GM21723 (cell line): ENCODE measurements around the gene PGM2L1.
"Not testable (repeated sequence)": the region's sequence is repeated elsewhere in the genome, so short reads cannot be mapped to it uniquely, and the experiment has no call there.

Experiments used
- ATAC-seq: cut with Tn5 transposase; IDR thresholded peaks from one replicate; pipeline ENCODE4 v1.9.1; 2021; ENCODE audit warnings: mild to moderate bottlenecking, moderate library complexity; ENCODE audit not compliant: unreplicated experiment

The PGM2L1 gene

DNA sequence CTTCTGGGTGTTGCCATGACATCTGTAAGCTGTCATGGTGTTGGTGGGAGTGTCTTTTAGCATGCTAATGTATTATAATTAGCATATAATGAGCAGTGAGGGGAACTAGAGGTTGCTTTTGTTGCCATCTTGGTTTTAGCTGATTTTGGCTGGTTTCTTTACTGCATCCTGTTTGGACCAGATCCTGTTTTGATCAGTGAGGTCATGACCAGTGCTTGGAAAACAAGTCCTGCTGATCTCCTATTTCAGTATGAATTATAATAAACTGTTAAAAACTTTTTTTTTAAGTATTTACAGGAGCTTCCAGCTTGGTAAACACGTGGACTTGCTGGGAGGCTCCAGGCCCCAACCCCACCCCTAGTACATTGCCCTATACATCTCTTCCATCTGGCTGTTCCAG, 56.3 kb downstream of the PGM2L1 start:
- no peak for ATAC-seq

GRCh38 chr11:74339619-74340018, 58.6 kb downstream of the PGM2L1 start:
- ATAC-seq = no peak

DNA sequence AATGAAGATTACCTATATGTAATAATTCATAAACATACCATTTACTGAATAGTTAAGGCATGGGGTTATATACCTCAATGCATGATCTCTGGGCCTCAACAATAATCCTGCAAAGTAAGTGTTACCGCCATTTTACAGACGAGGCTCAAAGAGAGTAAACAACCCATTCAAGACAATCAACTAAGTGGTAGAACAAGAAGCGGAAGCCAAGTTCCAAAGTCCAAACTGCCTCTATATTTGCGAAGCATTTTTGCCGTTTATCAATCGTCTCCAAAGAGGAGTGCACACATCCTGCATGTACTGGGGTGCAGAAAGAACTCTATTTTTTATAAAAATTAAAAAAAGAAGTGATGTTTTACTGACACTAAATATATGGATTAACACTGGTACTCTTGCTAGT, 59.3 kb downstream of the PGM2L1 start:
- ATAC-seq = no peak

DNA sequence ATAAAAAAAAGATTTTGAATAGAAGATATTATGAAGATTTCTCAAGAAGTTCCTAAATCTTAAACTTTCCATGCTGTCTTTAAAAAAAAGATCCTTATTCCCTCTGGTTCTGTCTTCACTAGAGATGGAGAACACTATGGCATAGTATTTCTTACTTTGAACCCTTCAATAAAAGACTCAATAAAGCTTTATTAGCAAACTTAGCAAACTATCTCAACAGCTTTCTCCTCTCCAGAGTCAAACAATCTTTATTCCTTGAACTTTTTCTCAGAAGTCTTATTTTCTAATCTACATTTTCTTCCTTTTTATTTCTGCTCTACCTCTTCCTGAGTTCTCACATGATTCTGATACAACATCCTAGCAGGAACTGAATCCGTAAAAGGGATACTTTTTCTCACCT, 65.0 kb downstream of the PGM2L1 start:
- ATAC-seq = no peak

DNA sequence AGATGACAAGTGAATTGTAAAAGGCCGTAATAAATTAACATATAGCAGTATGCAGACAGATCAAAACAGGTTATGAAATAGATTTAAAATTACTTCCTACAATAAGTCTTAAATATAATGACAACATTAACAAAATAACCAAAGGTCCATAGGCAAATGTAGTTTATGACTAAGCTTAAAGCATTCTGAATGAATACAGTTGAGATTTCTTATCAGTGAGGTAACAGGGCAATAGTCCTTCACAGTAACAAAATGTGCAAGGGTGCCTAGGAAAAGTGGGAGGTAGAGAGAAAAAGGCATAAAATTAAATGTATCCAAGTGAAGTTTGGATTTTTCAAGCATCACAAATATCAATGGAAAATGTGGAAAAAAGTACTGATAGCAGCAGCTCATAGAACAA, 65.9 kb downstream of the PGM2L1 start:
- no peak for ATAC-seq

- ATAC-seq = not testable (repeated sequence)
Measured at GRCh38 chr11:74331000-74331399, 67.2 kb downstream of the PGM2L1 start.

GRCh38 chr11:74330075-74330858, 68.0 kb downstream of the PGM2L1 start:
- ATAC-seq = no peak

DNA sequence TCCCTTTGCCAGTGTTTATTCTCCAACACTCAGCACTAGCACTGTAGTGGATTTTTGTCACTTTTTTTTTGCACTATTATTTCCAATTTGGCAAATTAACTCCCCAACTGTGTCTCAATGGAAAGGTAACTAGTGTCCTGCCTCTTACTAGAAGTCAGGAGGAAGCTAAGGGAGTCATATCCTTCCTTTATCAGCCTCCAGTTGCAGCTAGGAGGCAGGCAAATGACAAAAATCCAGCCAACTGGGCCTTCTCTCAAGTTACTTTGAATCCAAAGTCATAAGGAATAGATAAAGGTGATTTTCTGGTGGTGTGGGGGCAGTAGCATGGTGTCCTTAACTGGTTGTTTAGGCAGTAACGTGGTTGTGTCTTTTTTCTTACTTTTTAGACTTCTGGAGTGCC, 71.2 kb downstream of the PGM2L1 start:
- ATAC-seq = no peak

- ATAC-seq = no peak
Measured at GRCh38 chr11:74326665-74327064, 71.6 kb downstream of the PGM2L1 start.

GRCh38 chr11:74325649-74326645, 72.3 kb downstream of the PGM2L1 start:
- ATAC-seq = no peak

GRCh38 chr11:74322667-74323066, 75.6 kb downstream of the PGM2L1 start:
- ATAC-seq = no peak

DNA sequence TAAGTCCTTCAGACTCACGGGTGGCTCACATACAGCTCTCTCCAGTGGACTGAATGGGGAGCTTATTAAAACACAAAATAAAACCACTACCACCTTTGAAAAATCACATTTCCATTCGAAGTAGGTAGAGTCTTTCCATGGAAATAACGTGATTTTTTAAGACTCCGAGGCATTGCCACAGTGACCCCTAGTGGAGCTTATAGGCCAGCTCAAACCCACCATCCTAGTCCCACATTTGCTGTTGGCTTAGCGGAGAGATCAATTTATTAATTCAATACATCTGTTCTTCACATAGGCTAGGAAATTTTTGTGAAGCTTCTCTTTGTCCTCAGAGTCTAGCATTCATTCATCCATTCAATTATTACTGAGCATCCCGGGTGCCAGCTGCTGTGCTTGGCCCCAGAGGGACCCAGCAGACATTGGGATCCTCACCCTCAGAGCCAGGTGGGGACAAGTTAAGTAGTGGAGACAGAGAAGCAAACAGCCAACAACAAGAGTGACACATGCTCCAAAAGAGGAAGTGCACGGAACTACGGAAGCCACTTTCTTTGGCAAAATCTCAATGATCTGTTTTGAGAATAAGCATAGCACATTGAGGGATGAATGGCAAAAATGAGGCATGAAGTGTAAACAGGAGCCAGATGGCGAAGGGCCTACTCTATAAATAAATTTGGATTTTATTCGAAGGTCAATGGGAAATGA, 76.6 kb downstream of the PGM2L1 start:
- ATAC-seq = no peak

DNA sequence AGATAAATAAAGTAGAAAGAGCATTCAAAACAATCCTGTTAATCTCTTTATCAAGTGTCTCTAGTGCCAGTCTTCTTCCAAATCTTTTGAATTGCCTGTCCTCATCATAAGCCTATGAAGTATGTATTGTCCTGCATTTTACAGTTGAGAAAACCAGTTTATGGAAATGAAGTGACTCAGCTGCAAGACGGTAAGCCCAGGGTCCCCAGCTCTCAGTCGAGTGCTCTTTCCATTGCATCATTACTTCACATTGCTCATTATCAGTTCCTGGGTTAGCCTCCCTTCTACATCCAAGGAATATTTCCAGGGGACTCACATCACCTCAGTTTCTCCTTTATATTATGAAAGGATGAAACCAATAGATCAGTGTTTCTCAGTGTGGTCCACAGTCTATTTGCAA, 77.7 kb downstream of the PGM2L1 start:
- no peak for ATAC-seq

DNA sequence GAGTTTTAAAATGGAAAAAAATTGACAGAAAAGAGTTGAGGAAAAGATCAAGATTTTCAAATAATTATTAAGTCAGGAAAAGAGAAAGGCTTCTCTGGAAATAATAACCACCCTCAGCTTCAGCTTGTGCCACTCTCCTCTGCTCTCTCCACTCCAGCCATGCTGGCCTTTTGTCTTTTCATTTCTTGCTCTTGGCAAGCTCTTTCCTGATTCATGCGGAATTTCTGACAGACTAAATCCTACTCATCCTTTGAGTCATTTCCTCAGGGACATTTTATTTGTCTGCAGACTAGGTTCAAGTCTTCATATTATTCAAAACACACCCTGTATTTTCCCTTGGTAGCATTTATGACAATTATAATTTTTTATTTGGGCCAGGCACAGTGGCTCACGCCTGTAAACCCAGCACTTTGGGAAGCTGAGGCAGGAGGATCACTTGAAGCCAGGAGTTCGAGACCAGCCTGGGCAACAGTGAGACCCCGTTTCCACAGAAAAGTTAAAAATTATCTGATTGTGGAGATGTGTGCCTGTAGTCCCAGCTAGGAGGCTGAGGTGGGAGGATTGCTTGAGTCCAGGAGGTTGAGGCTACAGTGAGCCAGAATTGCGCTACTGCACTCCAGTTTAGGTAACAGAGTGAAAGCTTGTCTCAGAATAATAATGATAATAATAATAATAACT, 79.0 kb downstream of the PGM2L1 start:
- ATAC-seq = no peak

DNA sequence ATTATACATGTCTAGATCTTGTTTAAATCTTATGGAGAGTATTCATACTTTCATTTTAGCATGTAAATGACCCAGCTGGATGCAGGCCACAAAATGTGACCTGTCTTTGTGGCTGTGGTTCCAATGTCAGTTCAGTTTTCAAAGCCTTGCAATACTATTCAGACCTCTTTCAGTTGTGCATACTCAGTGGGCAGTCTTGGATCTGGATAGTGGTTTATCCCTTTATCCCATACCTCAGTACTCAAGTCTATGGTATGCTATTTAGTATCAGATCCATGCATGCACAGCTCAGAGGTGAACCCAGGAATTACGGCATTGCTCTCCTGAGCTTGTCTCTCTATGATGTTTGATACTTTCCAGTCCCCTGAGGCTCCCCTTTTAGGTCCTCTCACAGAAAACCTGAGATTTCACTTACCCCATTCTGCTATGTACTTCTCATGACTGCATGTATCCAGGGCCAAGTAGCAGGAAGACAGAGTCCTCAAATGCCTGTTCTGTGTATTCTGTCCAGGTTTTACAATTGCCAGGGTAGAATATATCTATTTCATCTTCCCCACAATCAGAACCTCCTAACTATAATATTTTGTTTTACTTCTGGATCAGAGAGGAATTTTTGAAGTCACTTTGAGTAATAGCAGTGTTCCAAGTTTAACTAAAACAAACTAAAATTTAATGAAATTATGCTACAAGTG, 79.8 kb downstream of the PGM2L1 start:
- ATAC-seq = no peak

GRCh38 chr11:74316772-74317505, 81.3 kb downstream of the PGM2L1 start:
- ATAC-seq = no peak

DNA sequence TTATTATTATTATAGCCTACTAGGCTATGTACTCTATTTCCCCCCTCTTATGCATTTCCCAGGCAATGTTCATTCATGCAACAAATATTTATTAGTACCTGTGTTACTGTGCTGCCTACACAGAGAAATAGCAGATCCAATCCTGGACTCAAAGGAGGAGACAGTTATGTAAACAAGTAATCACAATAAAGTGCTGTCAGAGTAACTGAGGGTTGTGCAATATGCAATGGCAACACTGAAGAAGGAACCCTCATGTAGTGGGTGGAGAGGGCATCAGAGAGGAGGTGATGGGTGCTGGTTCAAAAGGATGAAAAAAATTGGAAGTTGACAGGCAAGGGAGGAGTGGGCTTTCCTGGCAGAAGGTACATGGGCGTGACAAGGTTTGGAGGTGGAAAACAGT, 85.9 kb downstream of the PGM2L1 start:
- no peak for ATAC-seq

DNA sequence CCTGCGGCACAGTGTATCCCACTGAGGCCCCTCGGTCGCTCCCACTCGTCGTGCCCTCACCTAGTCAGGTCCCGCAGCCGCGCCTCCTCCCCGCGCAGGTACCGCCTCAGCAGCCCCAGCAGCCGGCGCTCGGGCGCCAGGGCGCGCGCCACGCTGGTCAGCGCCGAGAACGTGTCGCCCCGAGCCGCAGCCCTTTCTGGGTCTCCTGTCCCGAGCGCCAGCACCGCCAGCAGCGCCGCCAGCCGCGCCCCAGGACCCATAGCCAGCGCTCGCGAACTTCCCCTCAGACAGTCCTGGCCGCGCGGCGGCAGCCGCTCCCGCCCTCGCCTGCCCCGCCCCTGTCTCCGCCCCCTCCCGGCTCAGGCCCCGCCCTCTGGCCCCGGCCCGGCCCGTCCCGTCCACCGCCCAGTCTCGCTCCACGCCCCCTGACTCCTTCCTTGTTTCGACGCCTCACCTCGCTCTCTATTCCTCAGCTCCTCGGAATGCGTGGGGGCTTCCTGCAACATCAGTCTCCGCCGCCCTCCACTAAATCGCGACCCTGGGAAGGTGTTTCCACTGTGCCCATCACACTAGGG, 86.8 kb downstream of the PGM2L1 start, which contains the start of gene P4HA3:
Gene P4HA3 (minus strand): TSS at position 289 of the 575 bp plus-strand sequence. CDS start 29 bp downstream, at position 260.
- ATAC-seq = no peak

- ATAC-seq = no peak
Measured at GRCh38 chr11:74310857-74311256, 87.4 kb downstream of the PGM2L1 start.
